Measurements from ENCODE around the gene ICAM3.
"Not testable (repeated sequence)": the region's sequence is repeated elsewhere in the genome, so short reads cannot be mapped to it uniquely, and the experiment has no call there.

Gene ICAM3

DNA sequence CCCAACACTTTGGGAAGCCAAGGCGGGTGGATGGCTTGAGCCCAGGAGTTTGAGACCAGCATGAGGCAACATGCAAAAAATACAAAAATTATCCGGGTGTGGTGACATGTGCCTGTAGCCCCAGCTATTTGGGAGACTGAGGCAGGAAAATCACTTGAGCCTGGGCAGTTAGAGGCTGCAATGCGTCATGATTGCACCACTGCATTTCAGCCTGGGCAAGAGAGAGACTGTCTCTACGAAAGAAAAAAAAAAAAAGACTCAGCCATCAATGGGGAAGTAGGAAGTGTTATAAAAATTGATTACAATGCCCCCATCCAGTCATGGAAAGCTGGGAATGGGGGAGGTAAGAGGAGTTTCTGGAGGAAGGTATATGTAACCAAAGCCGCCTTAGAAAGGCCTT lies 35.5 kb upstream of the ICAM3 start:
- no peak overlapping the region for H3K27ac ChIP-seq
- TF ChIP-seq, protein P1, sequence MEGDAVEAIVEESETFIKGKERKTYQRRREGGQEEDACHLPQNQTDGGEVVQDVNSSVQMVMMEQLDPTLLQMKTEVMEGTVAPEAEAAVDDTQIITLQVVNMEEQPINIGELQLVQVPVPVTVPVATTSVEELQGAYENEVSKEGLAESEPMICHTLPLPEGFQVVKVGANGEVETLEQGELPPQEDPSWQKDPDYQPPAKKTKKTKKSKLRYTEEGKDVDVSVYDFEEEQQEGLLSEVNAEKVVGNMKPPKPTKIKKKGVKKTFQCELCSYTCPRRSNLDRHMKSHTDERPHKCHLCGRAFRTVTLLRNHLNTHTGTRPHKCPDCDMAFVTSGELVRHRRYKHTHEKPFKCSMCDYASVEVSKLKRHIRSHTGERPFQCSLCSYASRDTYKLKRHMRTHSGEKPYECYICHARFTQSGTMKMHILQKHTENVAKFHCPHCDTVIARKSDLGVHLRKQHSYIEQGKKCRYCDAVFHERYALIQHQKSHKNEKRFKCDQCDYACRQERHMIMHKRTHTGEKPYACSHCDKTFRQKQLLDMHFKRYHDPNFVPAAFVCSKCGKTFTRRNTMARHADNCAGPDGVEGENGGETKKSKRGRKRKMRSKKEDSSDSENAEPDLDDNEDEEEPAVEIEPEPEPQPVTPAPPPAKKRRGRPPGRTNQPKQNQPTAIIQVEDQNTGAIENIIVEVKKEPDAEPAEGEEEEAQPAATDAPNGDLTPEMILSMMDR (conservative IDR thresholded peaks at IDR 0.05), result no peak
- no peak for TF ChIP-seq ZFX (IDR thresholded peaks at IDR 0.05)

DNA sequence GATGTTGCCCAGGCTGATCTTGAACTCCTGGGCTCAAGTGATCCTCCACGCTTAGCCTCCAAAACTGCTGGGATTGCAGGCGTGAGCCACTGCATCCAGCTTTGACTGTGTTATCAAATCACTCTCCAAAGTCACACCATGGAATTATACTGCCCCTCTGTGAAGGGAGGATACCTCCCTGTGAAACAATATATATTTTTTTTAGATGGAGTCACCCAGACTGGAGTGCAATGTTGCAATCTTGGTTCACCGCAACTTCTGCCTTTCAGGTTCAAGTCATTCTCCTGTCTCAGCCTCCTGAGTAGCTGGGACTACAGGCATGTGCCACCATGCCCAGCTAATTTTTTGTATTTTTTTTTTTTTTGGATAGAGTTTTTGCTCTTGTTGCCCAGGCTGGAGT lies 33.3 kb upstream of the ICAM3 start:
- H3K27ac ChIP-seq, result no peak overlapping the region
- no peak for TF ChIP-seq ZFX (IDR thresholded peaks at IDR 0.05)
- TF ChIP-seq, protein P1 (conservative IDR thresholded peaks at IDR 0.05), result no peak

DNA sequence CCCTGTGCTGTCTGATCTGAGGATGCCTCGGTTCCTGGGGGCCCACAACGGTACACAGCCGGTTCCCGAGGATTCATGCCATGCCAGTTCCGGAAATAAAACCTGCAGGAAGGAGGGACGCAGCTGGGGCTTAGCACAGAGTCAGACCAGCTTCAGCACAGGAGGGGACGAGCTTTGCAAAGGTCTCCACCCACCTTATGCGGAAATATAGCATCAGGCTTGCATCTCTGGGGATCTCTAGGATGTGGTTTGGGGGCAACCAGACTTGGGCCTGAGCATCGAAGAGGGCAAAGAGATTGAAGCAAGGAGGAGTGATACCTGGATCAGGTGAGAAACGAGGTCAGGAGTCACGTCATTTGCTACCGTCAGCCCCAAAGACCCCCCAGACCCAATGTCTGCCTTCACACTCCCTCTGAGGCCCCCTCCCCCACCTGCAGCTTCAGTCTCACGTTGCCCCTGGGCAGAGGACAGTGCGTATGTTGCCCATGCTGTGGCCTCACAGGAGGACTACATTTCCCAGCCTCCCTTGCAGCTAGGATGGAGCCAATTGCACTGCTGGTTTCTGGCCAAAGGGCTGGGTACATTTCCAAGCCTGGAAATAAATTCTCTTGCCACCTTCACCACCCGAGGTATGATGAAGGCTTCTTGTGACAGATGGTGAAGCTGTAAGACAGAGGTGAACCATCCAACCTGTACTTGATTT lies 28.8 kb upstream of the ICAM3 start:
- TF ChIP-seq, protein P1 (conservative IDR thresholded peaks at IDR 0.05), result no peak
- TF ChIP-seq ZFX (IDR thresholded peaks at IDR 0.05), result no peak
- H3K27ac ChIP-seq, result no peak overlapping the region

DNA sequence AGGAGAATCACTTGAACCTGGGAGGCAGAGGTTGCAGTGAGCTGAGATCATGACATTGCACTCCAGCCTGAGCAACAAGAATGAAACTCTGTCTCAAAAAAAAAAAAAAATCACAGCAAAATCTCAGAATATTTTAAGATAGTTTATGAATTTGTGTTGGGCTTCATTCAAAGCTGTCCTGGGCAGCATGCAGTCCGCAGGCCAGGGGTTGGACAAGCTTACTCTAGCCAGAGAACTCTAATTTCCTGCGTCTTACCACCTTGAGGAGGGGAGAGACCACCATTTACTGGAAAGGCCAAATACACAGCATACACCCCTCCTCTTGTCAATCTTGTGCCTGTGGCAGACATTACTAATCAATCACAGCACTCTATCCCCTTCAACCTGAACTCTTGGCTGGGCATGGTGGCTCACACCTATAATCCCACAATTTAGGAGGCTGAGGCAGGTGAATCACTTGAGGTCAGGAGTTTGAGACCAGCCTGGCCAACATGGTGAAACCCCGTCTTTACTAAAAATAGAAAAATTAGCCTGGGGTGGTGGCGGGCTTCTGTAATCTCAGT lies 27.6 kb upstream of the ICAM3 start:
- H3K27ac ChIP-seq, result not testable (repeated sequence)

DNA sequence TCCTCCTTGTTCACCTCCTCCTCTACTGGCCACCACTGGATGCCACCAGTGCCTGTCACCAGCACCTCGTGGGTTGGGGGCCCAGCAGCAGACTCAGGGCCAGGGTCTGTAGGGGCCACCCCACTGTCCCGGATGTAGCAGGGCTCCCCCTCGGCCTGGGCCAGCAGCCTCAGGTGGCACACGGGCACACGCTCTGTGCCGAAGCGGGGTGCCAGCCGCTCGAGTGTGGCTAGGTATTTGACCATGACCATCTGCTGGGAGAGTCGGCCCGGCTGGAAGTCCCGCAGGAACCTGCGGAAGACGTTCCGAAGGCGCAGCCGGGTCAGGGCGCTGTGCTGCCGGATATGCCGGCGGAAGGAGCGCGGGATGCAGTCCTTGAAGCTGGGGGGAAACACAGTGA lies 26.1 kb upstream of the ICAM3 start:
- no peak overlapping the region for H3K27ac ChIP-seq
- no peak for TF ChIP-seq ZFX (IDR thresholded peaks at IDR 0.05)
- TF ChIP-seq, protein P1 (conservative IDR thresholded peaks at IDR 0.05), result no peak

DNA sequence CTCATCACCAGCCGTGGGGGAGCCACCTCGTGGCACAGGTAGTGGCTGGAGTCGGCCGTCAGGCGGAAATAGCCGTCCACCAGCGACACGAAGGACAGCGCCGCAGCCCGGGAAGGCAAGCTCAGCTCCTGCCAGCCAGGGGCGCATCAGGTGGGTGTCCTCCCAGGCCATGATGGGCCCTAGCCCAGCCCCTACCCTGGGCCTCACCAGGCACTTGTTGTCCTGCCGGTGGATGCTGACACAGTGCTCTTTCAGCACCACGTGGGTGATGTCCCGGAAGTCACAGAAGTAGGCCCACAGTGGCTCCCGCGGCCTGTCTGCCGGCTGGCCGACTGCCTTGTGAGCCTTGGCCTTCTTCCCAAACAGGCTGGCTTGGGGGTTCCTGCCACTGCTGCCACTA lies 25.2 kb upstream of the ICAM3 start:
- H3K27ac ChIP-seq, result no peak overlapping the region
- TF ChIP-seq, protein P1 (conservative IDR thresholded peaks at IDR 0.05), result no peak
- no peak for TF ChIP-seq ZFX (IDR thresholded peaks at IDR 0.05)

DNA sequence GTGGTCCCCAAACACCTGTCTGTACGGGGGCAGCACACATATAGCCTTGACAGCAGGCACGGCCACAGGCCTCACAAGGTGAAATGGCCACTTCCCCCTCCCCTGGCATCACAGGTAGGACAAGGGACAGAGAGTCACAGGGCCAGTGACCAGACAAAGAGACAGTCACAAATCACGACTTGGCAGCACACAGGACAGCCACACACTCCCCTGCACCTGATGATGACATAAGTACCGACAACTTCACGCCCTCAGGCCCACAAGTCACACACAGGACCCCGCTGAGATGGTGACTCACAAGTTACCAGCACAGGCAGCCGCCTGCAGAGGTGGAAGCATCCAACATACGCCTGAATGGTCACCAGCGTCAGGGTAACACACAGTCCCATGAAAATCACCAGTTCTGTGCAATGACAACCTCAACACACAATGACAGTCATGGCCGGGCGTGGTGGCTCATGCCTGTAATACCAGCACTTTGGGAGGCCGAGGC lies 24.4 kb upstream of the ICAM3 start:
- TF ChIP-seq, protein P1 (conservative IDR thresholded peaks at IDR 0.05), result no peak
- no peak for TF ChIP-seq ZFX (IDR thresholded peaks at IDR 0.05)
- H3K27ac ChIP-seq, result no peak overlapping the region

DNA sequence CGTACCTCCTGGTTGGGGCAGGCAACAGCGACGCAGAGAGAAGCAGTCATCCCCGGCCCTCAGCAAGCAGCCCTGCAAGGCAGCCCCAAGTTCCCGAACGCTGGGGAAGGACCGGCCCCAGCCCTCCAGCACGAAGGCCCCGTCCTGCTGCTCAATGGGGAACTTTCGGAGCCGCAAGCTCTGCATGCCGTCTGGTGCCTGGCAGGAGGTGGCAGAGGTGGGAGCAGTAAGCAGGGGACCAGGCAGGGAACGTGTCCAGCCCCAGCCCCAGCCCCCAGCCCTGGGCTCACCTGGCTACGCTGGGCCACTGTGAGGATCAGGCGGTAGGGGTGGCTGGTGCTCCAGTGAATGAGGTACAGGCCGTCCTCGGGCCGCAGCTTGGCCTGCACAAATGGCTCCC lies 22.8 kb upstream of the ICAM3 start:
- TF ChIP-seq, protein P1 (conservative IDR thresholded peaks at IDR 0.05), result no peak
- no peak for TF ChIP-seq ZFX (IDR thresholded peaks at IDR 0.05)
- no peak overlapping the region for H3K27ac ChIP-seq
